Measurements from ENCODE around the gene CAST. TPM values are rescaled to one million over a fixed set of nuclear protein-coding genes. Genes with fewer than 3 reads are reported as not detected.

Gene CAST
- total RNA-seq, 2 experiments from 2014 or later: 197 to 200 TPM

GRCh38 chr5:96659170-96659569, 3.0 kb upstream of the CAST start:
- POLR2A ChIA-PET: interaction anchor here (1.2 kb wide), 1 partner anchor 148 kb away, joined by 3 read pairs; the partner anchor contains the start of gene ERAP1
- H3K9me3 ChIP-seq (ENCODE audit: control insufficient read depth in 1 of 2, insufficient read depth in 1 of 2, low read length in 2 of 2): no peaks in the 10 kb centered on the region
- no peaks in the 10 kb centered on the region for H3K36me3 ChIP-seq (ENCODE audit: insufficient read depth, low read length)
- Mint-ChIP-seq H3K27me3 (peaks cover 8% of the 10 kb centered on the region), H3K27ac (no peak overlapping the region), H3K36me3 (ENCODE audit: low read depth) (peaks cover 15% of the 10 kb centered on the region), H3K4me1 (ENCODE audit: low read depth) (peaks cover 43% of the 10 kb centered on the region), H3K9me3 (no peaks in the 10 kb centered on the region), H3K4me3 (no peak overlapping the region)
- CTCF ChIA-PET: interaction anchor here (1.2 kb wide), 1 partner anchor 36 kb away, joined by 3 read pairs; no protein-coding TSS in a partner anchor
- no peak for TF ChIP-seq CTCF (IDR thresholded peaks at IDR 0.05)
- DNase-seq: no peak
- no peak overlapping the region for H3K27ac ChIP-seq (ENCODE audit: low read depth in 1 of 2, low read length in 2 of 2)
- no peak overlapping the region for H3K4me3 ChIP-seq (ENCODE audit: low read length)
- intact Hi-C loops (cut with DNase I, micrococcal nuclease): no loop called here
- H3K27me3 ChIP-seq (ENCODE audit: control insufficient read depth in 1 of 2, insufficient read depth in 2 of 2, low read length in 2 of 2): no peaks in the 10 kb centered on the region
- H3K4me1 ChIP-seq (ENCODE audit: insufficient read depth, low read length): peaks cover 37% of the 10 kb centered on the region
- ATAC-seq (ENCODE audit: poor library complexity): no peak

- Mint-ChIP-seq H3K4me3 (peak overlapping the region; percentile 96), H3K36me3 (ENCODE audit: low read depth) (peaks cover 15% of the 10 kb centered on the region), H3K27ac (peak overlapping the region; percentile 95), H3K9me3 (no peaks in the 10 kb centered on the region), H3K4me1 (ENCODE audit: low read depth) (peaks cover 58% of the 10 kb centered on the region), H3K27me3 (no peaks in the 10 kb centered on the region)
- Histone ChIP-seq H3K27me3 (ENCODE audit: control insufficient read depth in 1 of 2, insufficient read depth in 2 of 2, low read length in 2 of 2) (no peaks in the 10 kb centered on the region), H3K36me3 (ENCODE audit: insufficient read depth, low read length) (no peaks in the 10 kb centered on the region), H3K4me1 (ENCODE audit: insufficient read depth, low read length) (peaks cover 35% of the 10 kb centered on the region), H3K27ac (ENCODE audit: low read depth in 1 of 2, low read length in 2 of 2) (peak overlapping the region; percentile 77 to 84), H3K9me3 (ENCODE audit: control insufficient read depth in 1 of 2, insufficient read depth in 1 of 2, low read length in 2 of 2) (no peaks in the 10 kb centered on the region), H3K4me3 (ENCODE audit: low read length) (peak overlapping the region; percentile 88)
- ChIA-PET POLR2A (interaction anchor here (0.7 to 3.0 kb wide), 13 partner anchors 9 to 931 kb away, joined by 3 to 37 read pairs (median 8); partner anchors contain the start of genes ERAP1, LNPEP and RIOK2), CTCF (no interaction called here)
- intact Hi-C loops (cut with DNase I, micrococcal nuclease): loop anchor here (1.0 to 10.0 kb wide), 5 partner anchors 41 to 1106 kb away; partner anchors contain the start of genes ARSK (in 1 of the 2) and SKIC3 (in 1 of the 2)
- peak; percentile 8 to 74 (median 32) for DNase-seq
- peak; percentile 22 for ATAC-seq (ENCODE audit: poor library complexity)
- no peak for TF ChIP-seq CTCF (IDR thresholded peaks at IDR 0.05)
These were observed 963 bp upstream of the CAST start for GRCh38 chr5:96660971-96661854.

- Histone ChIP-seq H3K4me1 (ENCODE audit: insufficient read depth, low read length) (peaks cover 25% of the 10 kb centered on the region), H3K9me3 (ENCODE audit: control insufficient read depth in 1 of 2, insufficient read depth in 1 of 2, low read length in 2 of 2) (no peaks in the 10 kb centered on the region), H3K27ac (ENCODE audit: low read depth in 1 of 2, low read length in 2 of 2) (peak overlapping the region; percentile 68 to 77), H3K27me3 (ENCODE audit: control insufficient read depth in 1 of 2, insufficient read depth in 2 of 2, low read length in 2 of 2) (no peaks in the 10 kb centered on the region), H3K4me3 (ENCODE audit: low read length) (peak overlapping the region; percentile 88), H3K36me3 (ENCODE audit: insufficient read depth, low read length) (no peaks in the 10 kb centered on the region)
- Mint-ChIP-seq H3K27me3 (no peaks in the 10 kb centered on the region), H3K36me3 (ENCODE audit: low read depth) (peaks cover 15% of the 10 kb centered on the region), H3K4me1 (ENCODE audit: low read depth) (peaks cover 57% of the 10 kb centered on the region), H3K9me3 (no peaks in the 10 kb centered on the region), H3K4me3 (peak overlapping the region; percentile 96), H3K27ac (peak overlapping the region; percentile 95)
- ATAC-seq (ENCODE audit: poor library complexity) (peak; percentile 72), DNase-seq (peak; percentile 55 to 93 (median 80))
- intact Hi-C loops (cut with DNase I, micrococcal nuclease): loop anchor here (2.0 to 10.0 kb wide), 5 partner anchors 22 to 1108 kb away; partner anchors contain the start of genes ARSK (in 1 of the 2) and SKIC3 (in 1 of the 2)
- ChIA-PET CTCF (interaction anchor here (1.2 to 2.0 kb wide), 4 partner anchors 10 to 49 kb away, joined by 4 to 9 read pairs (median 5); no protein-coding TSS in a partner anchor), POLR2A (interaction anchor here (0.8 to 3.0 kb wide), 22 partner anchors 8 to 1041 kb away, joined by 3 to 37 read pairs (median 6); partner anchors contain the start of genes ERAP1, GLRX, LNPEP and RFESD)
- no peak for TF ChIP-seq CTCF (IDR thresholded peaks at IDR 0.05)
These were observed 746 bp downstream of the CAST start for GRCh38 chr5:96662725-96663518.

Measured in CD4-positive, alpha-beta T cell (primary cell).